ENCODE data around the gene OLFM3. TPM values are rescaled to one million over a fixed set of nuclear protein-coding genes. Genes with fewer than 3 reads are reported as not detected.

The OLFM3 gene
- total and polyA plus RNA-seq, 10 of the 15 experiments (the other 5 are each of a cell fraction or from before 2014, with no cell fraction given), result 0.09 to 0.33 TPM; not detected in 8

DNA sequence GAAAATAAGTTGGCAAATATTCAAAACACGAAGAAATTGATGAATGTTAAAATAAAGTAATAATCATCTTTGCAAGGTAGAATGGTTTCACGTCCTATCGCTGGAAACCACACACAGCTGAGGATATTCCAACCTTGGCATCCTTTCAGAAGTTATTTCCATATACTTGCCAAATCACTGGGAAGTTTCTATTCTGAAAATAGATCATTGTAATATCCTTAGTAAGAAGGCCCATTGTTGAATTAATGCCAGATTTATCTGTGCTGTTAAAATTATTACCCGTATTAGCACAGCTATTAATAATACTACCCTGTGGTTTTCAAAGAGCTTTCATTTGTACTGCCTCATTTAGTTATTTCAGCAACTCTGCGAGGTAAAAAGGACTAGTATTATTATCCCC is 81.1 kb downstream of the OLFM3 start:
- SMC1A ChIA-PET (ENCODE audit: uncharacterized antibody, unreplicated experiment), result interaction anchor here (1.0 kb wide), 1 partner anchor 9 kb away, joined by 4 read pairs; no protein-coding TSS in a partner anchor
- RAD21 ChIA-PET (ENCODE audit: unreplicated experiment), result no interaction called here
- in situ Hi-C loops (cut with MboI), result no loop called here
- Histone ChIP-seq H3K4me2 (ENCODE audit: control insufficient read depth, insufficient read depth) (no peak overlapping the region), H3K9me3 (replicated peaks; ENCODE audit: control insufficient read depth, insufficient read depth, low read length) (no peaks in the 10 kb centered on the region), H3K79me2 (ENCODE audit: control insufficient read depth, insufficient read depth, low read length) (no peaks in the 10 kb centered on the region), H3K9ac (ENCODE audit: control insufficient read depth, insufficient read depth, low read length) (no peak overlapping the region), H3K27ac (ENCODE audit: control insufficient read depth, insufficient read depth) (no peak overlapping the region), H3K27me3 (replicated peaks in 1 of 2; ENCODE audit: control insufficient read depth in 2 of 2, insufficient read depth in 2 of 2, low read length in 1 of 2) (no peaks in the 10 kb centered on the region), H3K4me3 (no peak overlapping the region), H2AFZ (ENCODE audit: control insufficient read depth, low read depth, low read length) (no peak overlapping the region), H3K36me3 (ENCODE audit: control insufficient read depth in 2 of 2, insufficient read depth in 2 of 2, low read length in 1 of 2) (no peaks in the 10 kb centered on the region), H4K20me1 (ENCODE audit: control insufficient read depth, insufficient read depth) (no peaks in the 10 kb centered on the region), H3K4me1 (ENCODE audit: control insufficient read depth, insufficient read depth, low read length) (no peaks in the 10 kb centered on the region)
- DNase-seq (ENCODE audit: low read depth, low spot score) (no peak), FAIRE-seq (no peak), ATAC-seq (no peak)
- BruUV-seq (replicated peaks), result no TSS peak
- TF ChIP-seq, protein P1, sequence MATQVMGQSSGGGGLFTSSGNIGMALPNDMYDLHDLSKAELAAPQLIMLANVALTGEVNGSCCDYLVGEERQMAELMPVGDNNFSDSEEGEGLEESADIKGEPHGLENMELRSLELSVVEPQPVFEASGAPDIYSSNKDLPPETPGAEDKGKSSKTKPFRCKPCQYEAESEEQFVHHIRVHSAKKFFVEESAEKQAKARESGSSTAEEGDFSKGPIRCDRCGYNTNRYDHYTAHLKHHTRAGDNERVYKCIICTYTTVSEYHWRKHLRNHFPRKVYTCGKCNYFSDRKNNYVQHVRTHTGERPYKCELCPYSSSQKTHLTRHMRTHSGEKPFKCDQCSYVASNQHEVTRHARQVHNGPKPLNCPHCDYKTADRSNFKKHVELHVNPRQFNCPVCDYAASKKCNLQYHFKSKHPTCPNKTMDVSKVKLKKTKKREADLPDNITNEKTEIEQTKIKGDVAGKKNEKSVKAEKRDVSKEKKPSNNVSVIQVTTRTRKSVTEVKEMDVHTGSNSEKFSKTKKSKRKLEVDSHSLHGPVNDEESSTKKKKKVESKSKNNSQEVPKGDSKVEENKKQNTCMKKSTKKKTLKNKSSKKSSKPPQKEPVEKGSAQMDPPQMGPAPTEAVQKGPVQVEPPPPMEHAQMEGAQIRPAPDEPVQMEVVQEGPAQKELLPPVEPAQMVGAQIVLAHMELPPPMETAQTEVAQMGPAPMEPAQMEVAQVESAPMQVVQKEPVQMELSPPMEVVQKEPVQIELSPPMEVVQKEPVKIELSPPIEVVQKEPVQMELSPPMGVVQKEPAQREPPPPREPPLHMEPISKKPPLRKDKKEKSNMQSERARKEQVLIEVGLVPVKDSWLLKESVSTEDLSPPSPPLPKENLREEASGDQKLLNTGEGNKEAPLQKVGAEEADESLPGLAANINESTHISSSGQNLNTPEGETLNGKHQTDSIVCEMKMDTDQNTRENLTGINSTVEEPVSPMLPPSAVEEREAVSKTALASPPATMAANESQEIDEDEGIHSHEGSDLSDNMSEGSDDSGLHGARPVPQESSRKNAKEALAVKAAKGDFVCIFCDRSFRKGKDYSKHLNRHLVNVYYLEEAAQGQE (IDR thresholded peaks at IDR 0.05; ENCODE audit: low read depth, low read length), result no peak
- 9% methylated on average over 5 of the region's 5 CpGs for WGBS (ENCODE audit: insufficient coverage, insufficient replicate concordance, low lambda C conversion rate, missing lambda C conversion rate)
- CTCF ChIA-PET, result interaction anchor here (1.1 kb wide), 1 partner anchor 13 kb away, joined by 4 read pairs; no protein-coding TSS in a partner anchor
- intact Hi-C loops (cut with micrococcal nuclease; ENCODE audit: unreplicated experiment), result no loop called here
- POLR2A ChIA-PET, result no interaction called here

DNA sequence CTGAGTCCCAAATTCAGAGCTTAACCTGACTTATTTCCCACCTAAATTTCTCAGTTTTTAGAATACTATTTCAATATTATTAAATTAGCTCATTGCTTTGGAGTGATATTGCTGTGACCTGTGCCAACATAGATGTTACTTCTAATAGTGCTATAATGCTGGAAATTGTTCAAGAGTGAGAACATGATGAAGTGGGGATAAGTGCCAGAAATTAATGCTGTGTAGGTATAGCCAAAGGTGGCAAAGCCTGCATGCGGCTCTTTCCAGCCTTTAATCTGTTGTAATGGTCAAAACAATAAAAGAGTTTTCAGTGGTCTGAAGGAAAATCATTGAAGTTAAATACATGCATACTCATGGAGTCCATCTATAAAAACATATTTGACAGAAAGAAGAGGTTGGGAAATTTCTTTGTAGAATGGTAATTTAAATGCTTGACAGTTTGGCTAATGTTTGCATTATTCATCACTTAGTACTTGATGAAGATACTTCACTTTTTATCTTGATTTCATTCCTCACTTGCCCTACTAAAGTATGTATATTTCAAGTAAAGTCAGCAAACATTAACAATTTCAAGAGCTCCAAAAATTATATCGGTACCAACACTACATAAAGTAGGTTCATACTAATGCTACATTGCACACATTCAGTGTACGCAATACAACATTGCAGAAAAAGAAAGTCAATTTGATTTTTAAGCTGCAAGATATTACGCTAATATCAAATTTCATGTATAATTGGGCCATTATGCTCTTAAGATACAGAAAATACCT is 82.1 kb downstream of the OLFM3 start:
- ATAC-seq, result no peak
- intact Hi-C loops (cut with micrococcal nuclease; ENCODE audit: unreplicated experiment) (no loop called here), in situ Hi-C loops (cut with MboI) (no loop called here)
- RAD21 ChIA-PET (ENCODE audit: unreplicated experiment), result no interaction called here
- CTCF ChIA-PET, result interaction anchor here (1.1 kb wide), 1 partner anchor 12 kb away, joined by 4 read pairs; no protein-coding TSS in a partner anchor
- BruUV-seq (replicated peaks), result no TSS peak
- Histone ChIP-seq H3K4me1 (ENCODE audit: control insufficient read depth, insufficient read depth, low read length) (no peaks in the 10 kb centered on the region), H3K9ac (ENCODE audit: control insufficient read depth, insufficient read depth, low read length) (no peak overlapping the region), H3K36me3 (ENCODE audit: control insufficient read depth in 2 of 2, insufficient read depth in 2 of 2, low read length in 1 of 2) (no peaks in the 10 kb centered on the region), H3K27ac (ENCODE audit: control insufficient read depth, insufficient read depth) (no peak overlapping the region), H3K9me3 (replicated peaks; ENCODE audit: control insufficient read depth, insufficient read depth, low read length) (no peaks in the 10 kb centered on the region), H3K4me2 (ENCODE audit: control insufficient read depth, insufficient read depth) (no peak overlapping the region), H3K4me3 (no peak overlapping the region), H3K27me3 (replicated peaks in 1 of 2; ENCODE audit: control insufficient read depth in 2 of 2, insufficient read depth in 2 of 2, low read length in 1 of 2) (no peaks in the 10 kb centered on the region), H3K79me2 (ENCODE audit: control insufficient read depth, insufficient read depth, low read length) (no peaks in the 10 kb centered on the region), H4K20me1 (ENCODE audit: control insufficient read depth, insufficient read depth) (no peaks in the 10 kb centered on the region), H2AFZ (ENCODE audit: control insufficient read depth, low read depth, low read length) (no peak overlapping the region)
- no peak for FAIRE-seq
- no peak for DNase-seq (ENCODE audit: low read depth, low spot score)
- POLR2A ChIA-PET, result no interaction called here
- 62% methylated on average over 4 of the region's 4 CpGs for WGBS (ENCODE audit: insufficient coverage, insufficient replicate concordance, low lambda C conversion rate, missing lambda C conversion rate)
- TF ChIP-seq IRF3 (IDR thresholded peaks at IDR 0.05) (no peak), TCF7 (IDR thresholded peaks at IDR 0.05; ENCODE audit: borderline replicate concordance) (no peak), ZBTB33 (IDR thresholded peaks at IDR 0.05) (no peak), NR2C1 (IDR thresholded peaks at IDR 0.05) (no peak), IKZF1 (conservative IDR thresholded peaks at IDR 0.05) (no peak), ZSCAN29 (IDR thresholded peaks at IDR 0.05) (no peak), SREBF1 (IDR thresholded peaks at IDR 0.05; ENCODE audit: low read length) (no peak), MYC (IDR thresholded peaks at IDR 0.05; ENCODE audit: insufficient read depth, insufficient read length, insufficient replicate concordance, low read length, severe bottlenecking) (no peak)
- SMC1A ChIA-PET (ENCODE audit: uncharacterized antibody, unreplicated experiment), result interaction anchor here (1.0 kb wide), 1 partner anchor 8 kb away, joined by 4 read pairs; no protein-coding TSS in a partner anchor

All from GM12878 (cell line).